SW 1271 (cell line): ENCODE measurements around the gene KCTD21.

Source experiments
- DNase-seq, 2 experiments: peaks; one replicate each; lab custom pipeline; 2025; lab: John Stamatoyannopoulos, UW

The KCTD21 gene

GRCh38 chr11:78219493-78220217 lies 31.2 kb upstream of the KCTD21 start:
- DNase-seq = no peak

GRCh38 chr11:78218707-78219492 lies 30.5 kb upstream of the KCTD21 start:
- no peak for DNase-seq

GRCh38 chr11:78217650-78218541 lies 29.5 kb upstream of the KCTD21 start:
- DNase-seq = no peak

GRCh38 chr11:78216571-78217287 lies 28.3 kb upstream of the KCTD21 start:
- no peak for DNase-seq

- DNase-seq = no peak
Observed at GRCh38 chr11:78216021-78216420, 27.6 kb upstream of the KCTD21 start.

- no peak for DNase-seq
Observed at GRCh38 chr11:78214331-78215194, 26.1 kb upstream of the KCTD21 start.

GRCh38 chr11:78213526-78214330 lies 25.3 kb upstream of the KCTD21 start:
- DNase-seq = no peak

GRCh38 chr11:78212586-78213371 lies 24.4 kb upstream of the KCTD21 start:
- DNase-seq = no peak

GRCh38 chr11:78211565-78211964 lies 23.1 kb upstream of the KCTD21 start:
- DNase-seq = no peak

- no peak for DNase-seq
Observed at GRCh38 chr11:78210000-78210608, 21.7 kb upstream of the KCTD21 start.

- no peak for DNase-seq
Observed at GRCh38 chr11:78209478-78209877, 21.1 kb upstream of the KCTD21 start.

GRCh38 chr11:78208257-78209165 lies 20.1 kb upstream of the KCTD21 start:
- DNase-seq = no peak

- no peak for DNase-seq
Observed at GRCh38 chr11:78207532-78208256, 19.3 kb upstream of the KCTD21 start.

- no peak for DNase-seq
Observed at GRCh38 chr11:78205691-78206090, 17.3 kb upstream of the KCTD21 start.

GRCh38 chr11:78205256-78205655 lies 16.8 kb upstream of the KCTD21 start:
- no peak for DNase-seq

- no peak for DNase-seq
Observed at GRCh38 chr11:78203184-78203583, 14.8 kb upstream of the KCTD21 start.

GRCh38 chr11:78202733-78203167 lies 14.3 kb upstream of the KCTD21 start:
- no peak for DNase-seq
